GM13976 (cell line): ENCODE measurements around the gene ARVCF.

Experiments used
- DNase-seq: peaks from one replicate; pipeline ENCODE4 v3.0.0; 2012; ENCODE audit warnings: low spot score
- CTCF ChIP-seq: IDR thresholded peaks from 2 replicates; pipeline ENCODE4 v1.5.1; 2012; ENCODE audit warnings: borderline replicate concordance, mild to moderate bottlenecking; ENCODE audit not compliant: insufficient read depth; ENCODE audit errors: extremely low read depth, missing control alignments, control extremely low read depth
- in situ Hi-C: fragments of 300-500 bp; cut with MboI; formaldehyde crosslinking; loops from one replicate; pipeline ENCODE4 v1.12.0; 2022; ENCODE audit warnings: low sequenced_read_pairs, mixed read lengths, inconsistent platforms; ENCODE audit not compliant: unreplicated experiment

Gene ARVCF

GRCh38 chr22:20036535-20037392 is 20.1 kb upstream of the ARVCF start:
- no peak for DNase-seq
- in situ Hi-C loops, result no loop called here
- TF ChIP-seq CTCF, result no peak

DNA sequence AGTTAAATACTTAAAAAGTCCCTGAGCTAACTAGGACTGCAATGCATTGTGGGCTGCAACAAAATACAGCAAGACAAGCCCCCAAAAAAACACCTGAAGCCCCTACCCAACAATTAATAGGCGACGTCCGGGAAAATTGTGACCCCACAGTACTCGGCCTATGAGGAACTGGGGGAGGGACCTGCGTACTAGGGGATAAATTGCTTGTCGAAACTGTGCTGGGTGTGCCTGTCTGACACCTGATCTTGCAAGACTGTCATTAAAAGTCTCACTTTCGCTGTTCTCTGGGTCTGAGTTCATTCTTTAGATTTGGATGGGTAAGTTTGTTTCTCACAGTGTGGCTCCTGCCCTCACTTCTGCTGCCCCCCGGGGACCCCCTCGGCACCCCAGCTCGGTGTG is 19.5 kb upstream of the ARVCF start:
- DNase-seq, result peak; percentile 51
- in situ Hi-C loops, result no loop called here
- no peak for TF ChIP-seq CTCF

GRCh38 chr22:20035375-20036083 is 18.9 kb upstream of the ARVCF start:
- in situ Hi-C loops, result no loop called here
- DNase-seq, result no peak
- TF ChIP-seq CTCF, result no peak

- no peak for DNase-seq
- in situ Hi-C loops, result no loop called here
- TF ChIP-seq CTCF, result no peak
Observed at GRCh38 chr22:20034143-20034542, 17.5 kb upstream of the ARVCF start.

- DNase-seq, result no peak
- TF ChIP-seq CTCF, result no peak
- in situ Hi-C loops, result no loop called here
Observed at GRCh38 chr22:20033045-20033706, 16.6 kb upstream of the ARVCF start.

DNA sequence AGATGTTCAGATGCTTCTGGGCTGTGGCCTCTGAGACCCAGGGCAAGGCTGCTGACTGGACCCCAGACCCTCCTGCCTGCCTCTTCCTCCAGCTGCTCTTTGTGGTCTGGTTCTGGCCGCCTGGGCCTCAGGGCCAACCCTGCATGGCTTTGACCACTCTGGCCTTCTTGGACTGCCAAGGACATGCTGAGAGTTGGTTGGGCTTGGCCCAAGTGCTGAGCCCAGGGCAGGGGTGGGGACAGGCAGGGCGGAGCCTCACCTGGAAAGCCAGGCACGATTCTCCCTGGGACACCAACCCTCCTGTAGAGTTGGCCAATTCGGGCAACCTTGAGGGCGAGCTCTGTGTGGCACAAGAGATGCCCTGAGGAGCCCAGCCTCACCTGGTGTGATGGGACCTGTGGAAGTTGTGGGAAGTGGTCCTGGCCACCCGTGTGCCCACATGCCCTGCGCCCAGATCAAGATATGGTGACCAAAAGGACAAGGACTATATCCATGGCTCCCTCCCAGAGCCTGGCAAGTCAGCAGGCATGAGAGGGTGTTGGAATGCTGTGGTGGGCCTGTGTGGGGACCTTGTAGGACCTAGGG is 15.9 kb upstream of the ARVCF start:
- in situ Hi-C loops, result no loop called here
- no peak for DNase-seq
- TF ChIP-seq CTCF, result no peak
